HCT116 (cell line): ENCODE data around the gene WDR20. TPM values are rescaled to one million over a fixed set of nuclear protein-coding genes. Genes with fewer than 3 reads are reported as not detected.

ENCODE experiments used
- ATAC-seq: fragments of 200-7000 bp; cut with Tn5 transposase; 2 replicates; pipeline ENCODE4 v1.9.1; 2020; ENCODE audit warnings: mild to moderate bottlenecking, moderate library complexity
- BruUV-seq: library from RNA; stranded (reverse); fragments of 400-500 nt; replicated peaks from 2 replicates; lab custom pipeline; 2021; lab: Mats Ljungman, UMichigan
- CTCF ChIA-PET: fragments of 300-600 bp; sonication (Branson Sonifier 250); formaldehyde crosslinking; loops from one replicate; lab custom pipeline; 2021; ENCODE audit warnings: antibody characterized with exemption; lab: Charles Lee
- POLR2A ChIA-PET: fragments of 300-600, 350-600 bp; sonication (Branson Sonifier 250); formaldehyde crosslinking; loops from one replicate; lab custom pipeline; 2021; ENCODE audit warnings: antibody characterized with exemption; lab: Charles Lee
- RAD21 ChIA-PET, 2 experiments: fragments of 300-600 bp; sonication (Branson Sonifier 250); formaldehyde crosslinking; loops; one replicate each; lab custom pipeline; 2023; ENCODE audit warnings: low total read pairs in 2 of 2; ENCODE audit not compliant: uncharacterized antibody in 2 of 2, unreplicated experiment in 2 of 2, low non-redundant PET in 1 of 2; lab: Charles Lee
- DNase-seq: peaks from one replicate; pipeline ENCODE4 v3.0.0-alpha.2; 2010; ENCODE audit warnings: low read depth, low spot score
- H2AFZ ChIP-seq: fragments of 200-600 bp; shearing (Covaris generic), sonication (generic); 2 replicates; pipeline ENCODE4 v1.6.1; 2017; ENCODE audit warnings: low read depth, mixed run types, mixed read lengths, antibody characterized with exemption, low read length; ENCODE audit not compliant: poor library complexity, severe bottlenecking
- H3K27ac ChIP-seq: 2 replicates; pipeline ENCODE4 v1.5.1; 2012; ENCODE audit warnings: low read depth, low read length
- H3K27me3 ChIP-seq: fragments of 200-600 bp; sonication (generic); 2 replicates; pipeline ENCODE4 v1.6.1; 2016; ENCODE audit warnings: mixed run types, low read length, mixed read lengths; ENCODE audit not compliant: insufficient read depth
- H3K36me3 ChIP-seq, 2 experiments: fragments of 200-500 bp in 1 of 2; fragments of 200-600 bp in 1 of 2; sonication (Bioruptor generic) in 1 of 2; sonication (generic) in 1 of 2; 2 replicates each; pipeline versions ENCODE4 v1.5.1 to v1.6.1; 2014 to 2016; ENCODE audit warnings: low read length in 2 of 2, inconsistent platforms in 1 of 2, mixed read lengths in 1 of 2, mixed run types in 1 of 2; ENCODE audit not compliant: insufficient read depth in 2 of 2, control insufficient read depth in 1 of 2
- H3K4me1 ChIP-seq, 2 experiments: fragments of 200-600 bp in 1 of 2; sonication (generic) in 1 of 2; 2 replicates each; pipeline versions ENCODE4 v1.5.1 to v1.6.1; 2012 to 2017; ENCODE audit warnings: low read length in 2 of 2, inconsistent platforms in 1 of 2, mild to moderate bottlenecking in 1 of 2, mixed read lengths in 1 of 2, mixed run types in 1 of 2, moderate library complexity in 1 of 2; ENCODE audit not compliant: insufficient read depth in 2 of 2, control insufficient read depth in 1 of 2
- H3K4me2 ChIP-seq: fragments of 200-600 bp; sonication (generic); 2 replicates; pipeline ENCODE4 v1.6.1; 2017; ENCODE audit warnings: mixed run types, low read length, mixed read lengths
- H3K4me3 ChIP-seq, 2 experiments: fragments of 200-600 bp in 1 of 2; sonication (generic) in 1 of 2; replicated peaks in 1 of 2; 2 replicates each; pipeline ENCODE4 v1.5.1; 2011 to 2016; ENCODE audit warnings: low read length in 2 of 2, control low read depth in 1 of 2, low read depth in 1 of 2, mild to moderate bottlenecking in 1 of 2, mixed read lengths in 1 of 2, mixed run types in 1 of 2
- H3K79me2 ChIP-seq: fragments of 200-600 bp; sonication (generic); 2 replicates; pipeline ENCODE4 v1.6.1; 2017; ENCODE audit warnings: mild to moderate bottlenecking, mixed run types, low read length, moderate library complexity, mixed read lengths; ENCODE audit not compliant: insufficient read depth
- H3K9ac ChIP-seq: fragments of 200-600 bp; sonication (generic); 2 replicates; pipeline ENCODE4 v1.6.1; 2016; ENCODE audit warnings: low read length, mixed read lengths
- H3K9me2 ChIP-seq: fragments of 200-600 bp; sonication (generic), shearing (Covaris generic); 2 replicates; pipeline ENCODE4 v1.6.1; 2017; ENCODE audit warnings: mixed run types, mild to moderate bottlenecking, moderate library complexity; ENCODE audit not compliant: insufficient read depth
- H3K9me3 ChIP-seq, 2 experiments: fragments of 200-500 bp in 1 of 2; fragments of 200-600 bp in 1 of 2; sonication (Bioruptor generic) in 1 of 2; sonication (generic) in 1 of 2; 2 replicates each; pipeline ENCODE4 v1.6.1; 2014 to 2017; ENCODE audit warnings: low read length in 2 of 2, mixed read lengths in 2 of 2, inconsistent platforms in 1 of 2, low read depth in 1 of 2, mild to moderate bottlenecking in 1 of 2, mixed run types in 1 of 2, moderate library complexity in 1 of 2; ENCODE audit not compliant: control insufficient read depth in 1 of 2, insufficient read depth in 1 of 2
- H4K20me1 ChIP-seq: fragments of 200-600 bp; sonication (generic), shearing (Covaris generic); 2 replicates; pipeline ENCODE4 v1.6.1; 2017; ENCODE audit warnings: mixed run types, mild to moderate bottlenecking, moderate library complexity; ENCODE audit not compliant: insufficient read depth
- CBX3 ChIP-seq: IDR thresholded peaks from 2 replicates; pipeline ENCODE4 v1.6.1; 2012; ENCODE audit warnings: low read depth
- CEBPB ChIP-seq: IDR thresholded peaks from 2 replicates; pipeline ENCODE4 v1.6.1; 2012; ENCODE audit warnings: low read depth
- EGR1 ChIP-seq: IDR thresholded peaks from 2 replicates; pipeline ENCODE4 v1.6.1; 2012; ENCODE audit warnings: low read depth
- ELF1 ChIP-seq: IDR thresholded peaks from 2 replicates; pipeline ENCODE4 v1.6.1; 2012; ENCODE audit warnings: low read depth, borderline replicate concordance
- SIN3A ChIP-seq: IDR thresholded peaks from 2 replicates; pipeline ENCODE4 v1.6.1; 2012; ENCODE audit warnings: low read depth
- SP1 ChIP-seq: IDR thresholded peaks from 2 replicates; pipeline ENCODE4 v1.6.1; 2012; ENCODE audit warnings: low read depth
- SRF ChIP-seq: IDR thresholded peaks from 2 replicates; pipeline ENCODE4 v1.6.1; 2012; ENCODE audit warnings: low read depth
- TCF7L2 ChIP-seq: IDR thresholded peaks from 2 replicates; pipeline ENCODE4 v1.7.0; 2011; ENCODE audit warnings: borderline replicate concordance, inconsistent platforms; ENCODE audit not compliant: insufficient read depth, insufficient read length; ENCODE audit errors: extremely low read depth
- YY1 ChIP-seq: IDR thresholded peaks from 2 replicates; pipeline ENCODE4 v1.6.1; 2011; ENCODE audit warnings: low read length, low read depth, moderate library complexity, mild to moderate bottlenecking; ENCODE audit not compliant: insufficient replicate concordance; ENCODE audit errors: extremely low read depth
- ZNF274 ChIP-seq: fragments of 200-500 bp; sonication (Bioruptor generic); IDR thresholded peaks from 2 replicates; pipeline ENCODE4 v1.6.1; 2014; ENCODE audit warnings: mild to moderate bottlenecking, low read depth, low read length, inconsistent platforms
- intact Hi-C: fragments of 100-400 bp; cut with micrococcal nuclease; formaldehyde crosslinking; loops from 2 replicates; pipeline ENCODE4 v1.10.0; 2022
- total RNA-seq: library from RNA; stranded (reverse); gene quantifications from one replicate; pipeline ENCODE4 v1.2.1, GENCODE V29; 2021; ENCODE audit not compliant: unreplicated experiment
- TF ChIP-seq, protein P1 (sequence below): IDR thresholded peaks from 2 replicates; pipeline ENCODE4 v1.6.1; 2012
- TF ChIP-seq, protein P2 (sequence below), 3 experiments: fragments of 200-600 bp in 1 of 3; sonication (generic) in 1 of 3; IDR thresholded peaks in 2 of 3; conservative IDR thresholded peaks in 1 of 3; 2 replicates each; pipeline ENCODE4 v1.5.1; 2012 to 2017; ENCODE audit warnings: low read depth in 2 of 3, low read length in 2 of 3, antibody characterized with exemption in 1 of 3, borderline replicate concordance in 1 of 3, control low read depth in 1 of 3, mild to moderate bottlenecking in 1 of 3, mixed read lengths in 1 of 3, mixed run types in 1 of 3, moderate library complexity in 1 of 3; ENCODE audit not compliant: insufficient read depth in 1 of 3
- TF ChIP-seq, protein P3 (sequence below): IDR thresholded peaks from 2 replicates; pipeline ENCODE4 v1.6.1; 2011; ENCODE audit warnings: mild to moderate bottlenecking, low read length, moderate library complexity; ENCODE audit not compliant: insufficient replicate concordance; ENCODE audit errors: extremely low read depth
- TF ChIP-seq, protein P4 (sequence below): IDR thresholded peaks from 2 replicates; pipeline ENCODE4 v1.6.1; 2012; ENCODE audit warnings: low read depth

Gene WDR20
- total RNA-seq, 1 experiment from 2014 or later: 21.1 TPM

DNA sequence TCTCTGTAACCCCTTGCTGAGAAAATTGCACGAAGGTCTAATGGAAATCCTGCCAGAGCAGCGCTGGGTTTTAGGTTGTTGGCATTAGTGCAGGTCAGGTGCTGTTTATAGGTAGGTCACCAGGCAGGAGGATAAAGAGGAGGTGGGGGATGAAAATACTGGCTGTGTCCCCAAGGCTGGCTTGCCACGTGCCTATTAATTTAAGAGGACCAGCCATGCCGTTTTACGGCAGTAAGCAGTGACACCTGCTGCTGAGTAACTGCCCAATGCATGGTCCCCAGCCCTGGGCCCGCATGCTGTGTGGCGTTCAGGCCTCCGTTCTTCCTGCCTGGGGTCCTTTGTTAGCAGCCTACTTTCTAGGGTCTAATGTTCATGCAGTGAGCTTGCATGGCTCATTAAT lies 67.2 kb downstream of the WDR20 start:
- H3K9me2 ChIP-seq: no peaks in the 10 kb centered on the region
- intact Hi-C loops: no loop called here
- H4K20me1 ChIP-seq: no peaks in the 10 kb centered on the region
- no peak overlapping the region for H3K9ac ChIP-seq
- H3K9me3 ChIP-seq: no peaks in the 10 kb centered on the region
- H3K79me2 ChIP-seq: peaks cover 24% of the 10 kb centered on the region
- ChIA-PET POLR2A (no interaction called here), RAD21 (no interaction called here), CTCF (no interaction called here)
- H2AFZ ChIP-seq: no peak overlapping the region
- H3K27me3 ChIP-seq: no peaks in the 10 kb centered on the region
- H3K36me3 ChIP-seq: peaks cover 2 to 3% of the 10 kb centered on the region in 2 experiments; a peak in 2 of 4 replicates
- no peaks in the 10 kb centered on the region for H3K4me1 ChIP-seq
- DNase-seq (no peak), ATAC-seq (no peak)
- no peak overlapping the region for H3K27ac ChIP-seq
- no peak overlapping the region for H3K4me3 ChIP-seq
- no peak overlapping the region for H3K4me2 ChIP-seq
- no peak for TF ChIP-seq CBX3
- TF ChIP-seq, protein P1, sequence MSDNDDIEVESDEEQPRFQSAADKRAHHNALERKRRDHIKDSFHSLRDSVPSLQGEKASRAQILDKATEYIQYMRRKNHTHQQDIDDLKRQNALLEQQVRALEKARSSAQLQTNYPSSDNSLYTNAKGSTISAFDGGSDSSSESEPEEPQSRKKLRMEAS: no peak
- TF ChIP-seq SP1: no peak
- no peak for TF ChIP-seq SIN3A
- no peak for TF ChIP-seq ZNF274
- no peak for TF ChIP-seq ELF1
- no peak for TF ChIP-seq EGR1
- TF ChIP-seq TCF7L2: no peak
- TF ChIP-seq SRF: no peak
- TF ChIP-seq, protein P2, sequence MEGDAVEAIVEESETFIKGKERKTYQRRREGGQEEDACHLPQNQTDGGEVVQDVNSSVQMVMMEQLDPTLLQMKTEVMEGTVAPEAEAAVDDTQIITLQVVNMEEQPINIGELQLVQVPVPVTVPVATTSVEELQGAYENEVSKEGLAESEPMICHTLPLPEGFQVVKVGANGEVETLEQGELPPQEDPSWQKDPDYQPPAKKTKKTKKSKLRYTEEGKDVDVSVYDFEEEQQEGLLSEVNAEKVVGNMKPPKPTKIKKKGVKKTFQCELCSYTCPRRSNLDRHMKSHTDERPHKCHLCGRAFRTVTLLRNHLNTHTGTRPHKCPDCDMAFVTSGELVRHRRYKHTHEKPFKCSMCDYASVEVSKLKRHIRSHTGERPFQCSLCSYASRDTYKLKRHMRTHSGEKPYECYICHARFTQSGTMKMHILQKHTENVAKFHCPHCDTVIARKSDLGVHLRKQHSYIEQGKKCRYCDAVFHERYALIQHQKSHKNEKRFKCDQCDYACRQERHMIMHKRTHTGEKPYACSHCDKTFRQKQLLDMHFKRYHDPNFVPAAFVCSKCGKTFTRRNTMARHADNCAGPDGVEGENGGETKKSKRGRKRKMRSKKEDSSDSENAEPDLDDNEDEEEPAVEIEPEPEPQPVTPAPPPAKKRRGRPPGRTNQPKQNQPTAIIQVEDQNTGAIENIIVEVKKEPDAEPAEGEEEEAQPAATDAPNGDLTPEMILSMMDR (IDR thresholded peaks at IDR 0.05 in 2 of 3, conservative IDR thresholded peaks at IDR 0.05 in 1 of 3; ENCODE audit: borderline replicate concordance in 1 of 3, insufficient read depth in 1 of 3, low read depth in 2 of 3, low read length in 2 of 3): no peak
- no peak for TF ChIP-seq YY1
- no peak for TF ChIP-seq CEBPB
- TF ChIP-seq, protein P3, sequence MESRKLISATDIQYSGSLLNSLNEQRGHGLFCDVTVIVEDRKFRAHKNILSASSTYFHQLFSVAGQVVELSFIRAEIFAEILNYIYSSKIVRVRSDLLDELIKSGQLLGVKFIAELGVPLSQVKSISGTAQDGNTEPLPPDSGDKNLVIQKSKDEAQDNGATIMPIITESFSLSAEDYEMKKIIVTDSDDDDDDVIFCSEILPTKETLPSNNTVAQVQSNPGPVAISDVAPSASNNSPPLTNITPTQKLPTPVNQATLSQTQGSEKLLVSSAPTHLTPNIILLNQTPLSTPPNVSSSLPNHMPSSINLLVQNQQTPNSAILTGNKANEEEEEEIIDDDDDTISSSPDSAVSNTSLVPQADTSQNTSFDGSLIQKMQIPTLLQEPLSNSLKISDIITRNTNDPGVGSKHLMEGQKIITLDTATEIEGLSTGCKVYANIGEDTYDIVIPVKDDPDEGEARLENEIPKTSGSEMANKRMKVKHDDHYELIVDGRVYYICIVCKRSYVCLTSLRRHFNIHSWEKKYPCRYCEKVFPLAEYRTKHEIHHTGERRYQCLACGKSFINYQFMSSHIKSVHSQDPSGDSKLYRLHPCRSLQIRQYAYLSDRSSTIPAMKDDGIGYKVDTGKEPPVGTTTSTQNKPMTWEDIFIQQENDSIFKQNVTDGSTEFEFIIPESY: no peak
- TF ChIP-seq, protein P4, sequence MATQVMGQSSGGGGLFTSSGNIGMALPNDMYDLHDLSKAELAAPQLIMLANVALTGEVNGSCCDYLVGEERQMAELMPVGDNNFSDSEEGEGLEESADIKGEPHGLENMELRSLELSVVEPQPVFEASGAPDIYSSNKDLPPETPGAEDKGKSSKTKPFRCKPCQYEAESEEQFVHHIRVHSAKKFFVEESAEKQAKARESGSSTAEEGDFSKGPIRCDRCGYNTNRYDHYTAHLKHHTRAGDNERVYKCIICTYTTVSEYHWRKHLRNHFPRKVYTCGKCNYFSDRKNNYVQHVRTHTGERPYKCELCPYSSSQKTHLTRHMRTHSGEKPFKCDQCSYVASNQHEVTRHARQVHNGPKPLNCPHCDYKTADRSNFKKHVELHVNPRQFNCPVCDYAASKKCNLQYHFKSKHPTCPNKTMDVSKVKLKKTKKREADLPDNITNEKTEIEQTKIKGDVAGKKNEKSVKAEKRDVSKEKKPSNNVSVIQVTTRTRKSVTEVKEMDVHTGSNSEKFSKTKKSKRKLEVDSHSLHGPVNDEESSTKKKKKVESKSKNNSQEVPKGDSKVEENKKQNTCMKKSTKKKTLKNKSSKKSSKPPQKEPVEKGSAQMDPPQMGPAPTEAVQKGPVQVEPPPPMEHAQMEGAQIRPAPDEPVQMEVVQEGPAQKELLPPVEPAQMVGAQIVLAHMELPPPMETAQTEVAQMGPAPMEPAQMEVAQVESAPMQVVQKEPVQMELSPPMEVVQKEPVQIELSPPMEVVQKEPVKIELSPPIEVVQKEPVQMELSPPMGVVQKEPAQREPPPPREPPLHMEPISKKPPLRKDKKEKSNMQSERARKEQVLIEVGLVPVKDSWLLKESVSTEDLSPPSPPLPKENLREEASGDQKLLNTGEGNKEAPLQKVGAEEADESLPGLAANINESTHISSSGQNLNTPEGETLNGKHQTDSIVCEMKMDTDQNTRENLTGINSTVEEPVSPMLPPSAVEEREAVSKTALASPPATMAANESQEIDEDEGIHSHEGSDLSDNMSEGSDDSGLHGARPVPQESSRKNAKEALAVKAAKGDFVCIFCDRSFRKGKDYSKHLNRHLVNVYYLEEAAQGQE: no peak
- BruUV-seq: no TSS peak
